GM18505 (cell line): Measurements from ENCODE around the gene CSNK1E.
"Not testable (repeated sequence)": the region's sequence is repeated elsewhere in the genome, so short reads cannot be mapped to it uniquely, and the experiment has no call there.

ENCODE experiments used
- ATAC-seq: cut with Tn5 transposase; IDR thresholded peaks from one replicate; pipeline ENCODE4 v1.9.1; 2021; ENCODE audit not compliant: unreplicated experiment
- POLR2A ChIP-seq: IDR thresholded peaks from 4 replicates; pipeline ENCODE4 v1.6.1; 2011; ENCODE audit warnings: borderline replicate concordance; ENCODE audit not compliant: insufficient read depth, insufficient read length; ENCODE audit errors: extremely low read depth

The CSNK1E gene

GRCh38 chr22:38347181-38347943 is 30.1 kb upstream of the CSNK1E start:
- no peak for TF ChIP-seq POLR2A
- no peak for ATAC-seq

DNA sequence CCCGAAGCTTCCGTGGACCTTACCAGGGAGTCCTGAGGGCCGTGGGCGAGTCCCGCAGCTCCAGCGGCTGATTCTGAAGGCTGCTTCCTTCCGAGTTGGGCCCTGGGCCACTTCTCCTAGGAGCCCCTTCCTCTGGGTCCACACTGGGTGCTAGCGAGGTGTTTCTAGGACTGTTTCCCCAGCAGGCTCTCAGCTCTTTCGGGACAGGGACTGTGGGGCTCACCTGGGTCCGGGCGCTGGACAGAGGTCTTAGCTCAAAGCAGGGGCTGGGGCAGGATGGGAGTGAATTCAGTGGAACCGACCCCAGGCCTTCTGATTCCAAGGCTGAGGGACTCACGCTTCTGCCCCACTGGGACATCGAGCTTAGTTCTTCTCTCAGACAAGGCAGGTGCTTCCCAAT is 29.3 kb upstream of the CSNK1E start:
- no peak for TF ChIP-seq POLR2A
- ATAC-seq: no peak

DNA sequence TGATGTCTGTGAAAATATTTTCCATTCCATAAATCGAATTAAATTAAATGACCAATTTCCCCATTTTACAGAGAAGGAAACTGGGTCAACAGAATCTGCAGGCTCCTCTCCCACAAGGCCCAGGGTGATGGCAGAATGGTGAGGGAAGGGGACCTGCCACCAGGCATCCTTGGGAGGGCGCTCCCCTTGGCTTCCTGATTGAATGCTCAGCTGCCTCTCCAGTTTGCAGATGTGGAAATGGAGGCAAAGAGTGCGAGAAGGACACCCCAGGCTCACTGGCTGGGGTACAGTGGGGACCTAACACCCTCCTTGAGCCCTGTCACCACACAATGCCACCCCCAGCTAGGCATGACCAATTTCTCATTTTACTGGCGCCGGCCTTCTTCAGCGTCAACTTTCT is 28.5 kb upstream of the CSNK1E start:
- ATAC-seq: no peak
- no peak for TF ChIP-seq POLR2A

- ATAC-seq: not testable (repeated sequence)
These were observed 22.7 kb upstream of the CSNK1E start for GRCh38 chr22:38339893-38340292.

- no peak for ATAC-seq
- TF ChIP-seq POLR2A: no peak
These were observed 21.6 kb upstream of the CSNK1E start for GRCh38 chr22:38338772-38339379.

- TF ChIP-seq POLR2A: no peak
- no peak for ATAC-seq
These were observed 19.5 kb upstream of the CSNK1E start for GRCh38 chr22:38336699-38337098.

DNA sequence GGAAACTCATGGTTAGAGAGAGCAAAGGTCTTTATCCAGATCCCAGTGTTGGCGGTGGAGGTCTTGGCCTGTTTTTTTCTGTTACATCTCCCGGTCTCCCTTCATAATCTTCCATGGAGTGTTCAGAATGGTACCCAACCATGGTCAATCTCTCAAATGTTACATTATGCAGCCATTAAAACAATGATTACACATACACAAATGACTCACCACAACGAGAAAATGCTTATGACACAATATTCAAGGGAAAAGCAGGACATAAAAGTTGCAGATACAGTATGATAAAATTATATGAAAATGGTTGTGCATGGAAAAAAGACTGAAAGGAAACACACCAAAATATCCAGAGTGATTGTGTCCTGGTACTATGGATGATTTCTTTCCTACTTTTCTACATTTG is 17.8 kb upstream of the CSNK1E start:
- no peak for TF ChIP-seq POLR2A
- no peak for ATAC-seq

DNA sequence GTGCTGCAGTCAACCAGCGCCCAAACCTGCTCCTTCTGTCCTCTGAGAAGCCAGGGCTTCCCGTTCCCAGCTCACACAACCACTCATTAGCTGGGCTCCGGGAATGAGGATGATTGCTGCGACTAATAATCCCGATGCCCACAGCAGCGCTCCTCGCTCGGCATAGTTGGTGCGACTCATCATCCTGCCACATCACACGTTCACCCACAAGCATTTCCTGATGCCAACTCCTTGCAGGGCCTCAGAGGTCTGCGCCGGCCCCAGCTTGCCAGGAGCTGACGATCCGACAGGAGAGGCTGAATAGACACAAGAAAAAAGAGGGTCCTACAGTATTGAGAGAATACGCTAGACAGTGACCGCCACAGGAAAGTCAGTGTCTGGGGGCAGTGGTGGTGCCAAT is 10.6 kb upstream of the CSNK1E start:
- no peak for ATAC-seq
- no peak for TF ChIP-seq POLR2A

GRCh38 chr22:38327396-38327795 is 10.2 kb upstream of the CSNK1E start:
- ATAC-seq: no peak
- TF ChIP-seq POLR2A: no peak

GRCh38 chr22:38325587-38325986 is 8.4 kb upstream of the CSNK1E start:
- TF ChIP-seq POLR2A: no peak
- ATAC-seq: no peak

DNA sequence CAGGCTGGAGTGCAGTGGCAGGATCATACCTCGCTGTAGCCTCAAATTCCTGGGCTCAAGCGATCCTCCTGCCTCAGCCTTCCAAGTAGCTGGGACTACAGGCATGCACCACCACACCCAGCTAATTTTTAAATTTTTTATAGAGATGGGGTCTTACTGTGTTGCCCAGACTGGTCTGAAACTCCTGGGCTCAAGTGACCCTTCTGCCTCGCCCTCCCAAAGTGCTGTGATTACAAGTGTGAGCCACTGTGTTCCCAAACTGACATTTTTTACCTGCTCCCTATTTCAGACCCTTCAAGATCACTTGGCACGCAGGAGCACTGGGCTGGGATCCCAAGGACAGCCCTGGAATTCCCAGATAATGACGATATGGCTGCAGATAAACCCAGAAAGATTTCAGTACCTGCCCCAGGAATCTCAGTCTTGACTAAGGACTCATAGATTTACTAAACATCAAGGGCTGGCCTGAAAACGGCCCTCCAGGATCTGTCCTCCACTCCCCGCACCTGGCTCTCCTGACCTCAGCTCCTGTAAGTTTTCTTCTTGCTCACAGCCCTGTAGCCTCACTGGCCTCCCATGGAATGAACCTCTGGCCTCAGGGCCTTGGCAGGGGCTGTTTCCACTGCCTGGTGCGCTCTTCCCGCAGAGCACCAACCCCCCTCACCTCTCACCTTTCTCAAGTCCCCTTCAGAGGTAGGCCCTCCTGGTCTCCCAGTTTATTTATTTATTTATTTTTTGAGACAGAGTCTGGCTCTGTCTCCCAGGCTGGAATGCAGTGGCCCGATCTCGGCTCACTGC is 3.6 kb upstream of the CSNK1E start:
- TF ChIP-seq POLR2A: no peak
- ATAC-seq: no peak

DNA sequence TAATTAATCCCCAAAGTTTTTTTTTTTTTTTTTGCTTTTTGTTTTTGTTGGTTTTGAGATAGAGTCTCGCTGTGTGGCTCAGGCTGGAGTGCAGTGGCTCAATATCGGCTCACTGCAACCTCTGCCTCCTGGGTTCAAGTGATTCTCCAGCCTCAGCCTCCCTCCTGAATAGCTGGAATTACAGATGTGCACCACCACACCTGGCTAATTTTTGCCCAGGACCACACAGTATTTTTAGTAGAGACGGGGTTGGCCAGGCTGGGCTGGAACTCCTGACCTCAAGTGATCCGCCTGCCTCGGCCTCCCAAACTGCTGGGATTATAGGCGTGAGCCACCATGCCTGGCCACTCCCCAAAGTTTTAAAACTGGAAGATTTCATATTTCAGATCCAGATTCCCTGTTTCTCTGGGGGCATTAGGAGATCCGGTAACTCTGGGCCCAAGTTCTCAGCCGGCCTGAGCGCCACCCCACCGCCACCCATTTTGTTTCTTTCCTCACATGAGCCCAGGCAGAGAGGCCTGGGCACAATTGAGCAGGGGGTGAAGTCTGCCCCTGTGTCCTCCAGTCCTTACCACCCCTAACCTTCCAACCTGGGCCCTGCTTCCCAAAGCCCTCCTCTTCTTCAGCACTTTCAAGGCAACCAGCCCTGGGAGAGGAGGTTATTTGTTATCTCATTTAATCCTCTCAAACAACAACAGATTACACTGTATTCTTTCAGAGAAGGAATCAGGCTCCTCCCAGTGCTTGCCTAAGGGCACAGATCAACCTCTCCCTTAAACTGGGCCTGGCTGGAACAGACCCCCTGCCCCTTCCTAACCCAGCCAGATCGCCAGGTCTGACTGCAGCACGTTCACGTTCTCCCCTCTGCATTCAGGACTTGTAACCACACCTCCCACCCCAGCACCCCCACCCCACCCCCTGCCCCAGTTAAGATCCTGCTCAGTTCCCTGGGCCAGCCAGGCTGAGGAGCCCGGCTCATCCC is 1.9 kb upstream of the CSNK1E start:
- no peak for TF ChIP-seq POLR2A
- ATAC-seq: no peak
